ENCODE measurements around the gene ZNRF1.
"Not testable (repeated sequence)": the region's sequence is repeated elsewhere in the genome, so short reads cannot be mapped to it uniquely, and the experiment has no call there.

Gene ZNRF1

GRCh38 chr16:74998481-74999218 is at the start of gene ZNRF1:
Gene ZNRF1 (plus strand): TSS chr16:74999024. CDS start chr16:74999672, 648 bp downstream.
- peak; percentile 64 for DNase-seq

GRCh38 chr16:74949309-74949708 is 49.5 kb upstream of the ZNRF1 start:
- DNase-seq, result no peak

DNA sequence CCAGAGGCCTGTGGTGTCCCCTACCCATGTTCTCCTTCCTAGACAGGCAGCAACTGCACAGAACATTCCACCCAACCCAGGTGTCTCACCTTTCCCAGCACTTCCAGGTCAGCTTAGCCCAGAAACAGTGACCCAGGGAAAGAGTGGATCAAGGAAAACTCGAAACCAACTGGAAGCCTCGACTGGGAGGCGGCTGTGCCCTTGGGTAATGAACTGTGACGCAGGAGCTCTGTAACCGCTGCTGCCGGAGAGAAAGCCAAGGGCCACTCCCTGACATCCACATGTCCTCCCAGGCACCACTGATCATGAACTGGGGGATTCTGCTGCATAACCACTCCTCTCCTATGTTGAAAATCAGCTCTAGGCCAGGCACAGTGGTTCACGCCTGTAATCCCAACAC is 48.3 kb upstream of the ZNRF1 start:
- DNase-seq, result no peak

DNA sequence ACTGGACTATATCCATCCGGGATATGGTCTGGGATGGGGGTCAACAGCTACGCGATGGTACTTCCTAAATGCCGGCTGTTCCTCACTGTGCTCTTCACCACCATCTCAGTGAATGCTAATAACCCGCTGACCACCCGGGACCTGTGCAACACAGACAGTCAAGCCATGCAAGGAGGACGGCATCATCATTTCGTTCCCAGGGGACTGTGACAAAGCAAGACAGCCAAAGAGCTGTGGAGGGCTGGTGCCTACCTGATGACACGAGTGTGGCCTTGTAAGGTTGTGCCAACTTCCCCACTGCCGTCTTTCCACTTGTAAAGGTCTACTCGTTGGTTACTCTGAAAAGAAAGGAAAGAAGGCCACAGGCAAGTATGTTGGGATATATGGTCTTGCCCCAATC is 47.6 kb upstream of the ZNRF1 start:
- DNase-seq, result no peak

GRCh38 chr16:74951681-74952080 is 47.1 kb upstream of the ZNRF1 start:
- DNase-seq, result no peak

GRCh38 chr16:74954763-74955162 is 44.1 kb upstream of the ZNRF1 start:
- no peak for DNase-seq

DNA sequence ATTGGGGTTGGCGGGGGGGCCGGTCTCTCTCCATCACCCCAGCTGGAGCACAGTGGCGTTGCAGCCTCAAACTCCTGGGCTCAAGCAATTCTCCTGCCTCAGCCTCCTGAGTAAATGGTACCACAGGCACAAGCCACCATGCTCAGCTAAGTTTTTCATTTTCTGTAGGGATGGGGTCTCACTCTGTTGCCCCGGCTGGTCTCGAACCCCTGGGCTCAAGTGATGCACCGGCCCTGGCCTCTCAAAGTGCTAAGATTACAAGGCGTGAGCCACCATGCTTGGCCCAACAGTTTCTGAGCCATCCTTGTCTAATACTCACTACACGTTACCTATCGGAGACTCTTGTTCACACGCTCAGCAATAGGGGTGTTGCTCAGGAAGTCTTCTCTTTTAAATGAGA is 25.5 kb upstream of the ZNRF1 start:
- no peak for DNase-seq

GRCh38 chr16:74975591-74975990 is 23.2 kb upstream of the ZNRF1 start:
- no peak for DNase-seq

- DNase-seq, result peak; percentile 38
Measured at GRCh38 chr16:74982256-74982655, 16.6 kb upstream of the ZNRF1 start.

- DNase-seq, result no peak
Measured at GRCh38 chr16:74984194-74984528, 14.7 kb upstream of the ZNRF1 start.

GRCh38 chr16:74984529-74985296 is 14.1 kb upstream of the ZNRF1 start, which contains the start of gene WDR59:
Gene WDR59 (minus strand): TSS chr16:74985123. CDS start chr16:74985017, 106 bp downstream.
- peak; percentile 100 for DNase-seq

DNA sequence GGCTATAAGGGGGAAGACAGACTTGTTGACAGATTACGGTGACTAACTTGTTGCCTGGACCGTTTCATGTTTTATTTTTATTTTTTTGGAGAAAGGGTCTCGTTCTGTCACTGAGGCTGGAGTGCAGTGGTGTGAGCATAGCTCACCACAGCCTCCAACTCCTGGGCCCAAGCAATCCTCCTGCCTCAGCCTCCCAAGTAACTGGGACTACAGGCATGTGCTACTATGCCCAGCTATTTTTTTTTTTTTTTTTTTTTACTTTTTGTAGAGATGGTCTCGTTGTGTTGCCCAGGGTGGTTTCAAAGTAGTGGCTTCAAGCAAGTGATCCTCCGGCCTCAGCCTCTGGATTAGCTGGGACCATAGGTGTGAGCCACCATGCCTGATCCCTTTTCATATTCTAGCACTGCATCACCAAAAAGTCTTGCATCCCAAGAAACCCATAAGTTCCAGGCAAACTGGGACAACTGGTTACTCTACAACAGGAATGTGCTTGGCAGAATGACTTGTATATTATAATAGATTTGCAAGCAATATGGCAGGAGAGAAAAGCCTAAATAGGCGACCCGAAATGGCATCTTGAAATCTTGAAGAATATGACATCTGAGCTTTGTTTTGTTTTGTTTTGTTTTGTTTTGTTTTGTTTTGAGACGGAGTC is 11.7 kb upstream of the ZNRF1 start:
- no peak for DNase-seq

GRCh38 chr16:74989864-74990263 is 9.0 kb upstream of the ZNRF1 start:
- DNase-seq, result not testable (repeated sequence)

DNA sequence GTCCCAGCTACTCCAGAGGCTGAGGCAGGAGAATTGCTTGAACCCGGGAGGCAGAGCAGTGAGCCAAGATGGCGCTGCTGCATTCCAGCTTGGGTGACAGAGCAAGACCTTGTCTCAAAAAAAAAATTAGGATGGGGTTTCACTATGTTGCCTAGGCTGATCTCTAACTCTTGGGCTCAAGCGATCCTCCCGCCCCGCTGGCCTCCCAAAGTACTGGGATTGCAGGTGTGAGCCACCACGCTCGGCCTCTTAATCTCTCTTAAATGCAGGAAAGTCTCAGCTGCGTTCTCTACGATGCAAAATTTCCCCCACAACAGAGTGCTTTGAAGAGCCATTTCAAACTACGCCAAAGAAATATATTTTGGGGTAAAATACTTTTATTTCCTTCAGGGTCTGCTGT is 8.0 kb upstream of the ZNRF1 start:
- DNase-seq, result no peak

DNA sequence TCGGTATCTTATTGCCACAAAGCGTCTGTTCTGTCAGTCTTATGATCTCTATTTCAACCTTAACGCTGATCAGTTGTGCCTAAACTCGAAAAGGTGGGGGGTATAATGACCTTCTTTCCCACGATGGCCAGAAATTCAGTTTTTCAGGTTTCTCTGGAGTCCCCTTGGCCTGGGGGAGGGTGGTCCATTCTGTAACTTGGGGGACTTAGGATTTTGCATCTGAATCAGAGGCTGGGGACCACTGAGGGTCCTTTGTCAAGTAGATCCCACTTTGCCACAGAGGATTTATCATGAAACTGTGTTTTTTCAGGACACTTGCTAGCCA is 7.6 kb upstream of the ZNRF1 start:
- no peak for DNase-seq

DNA sequence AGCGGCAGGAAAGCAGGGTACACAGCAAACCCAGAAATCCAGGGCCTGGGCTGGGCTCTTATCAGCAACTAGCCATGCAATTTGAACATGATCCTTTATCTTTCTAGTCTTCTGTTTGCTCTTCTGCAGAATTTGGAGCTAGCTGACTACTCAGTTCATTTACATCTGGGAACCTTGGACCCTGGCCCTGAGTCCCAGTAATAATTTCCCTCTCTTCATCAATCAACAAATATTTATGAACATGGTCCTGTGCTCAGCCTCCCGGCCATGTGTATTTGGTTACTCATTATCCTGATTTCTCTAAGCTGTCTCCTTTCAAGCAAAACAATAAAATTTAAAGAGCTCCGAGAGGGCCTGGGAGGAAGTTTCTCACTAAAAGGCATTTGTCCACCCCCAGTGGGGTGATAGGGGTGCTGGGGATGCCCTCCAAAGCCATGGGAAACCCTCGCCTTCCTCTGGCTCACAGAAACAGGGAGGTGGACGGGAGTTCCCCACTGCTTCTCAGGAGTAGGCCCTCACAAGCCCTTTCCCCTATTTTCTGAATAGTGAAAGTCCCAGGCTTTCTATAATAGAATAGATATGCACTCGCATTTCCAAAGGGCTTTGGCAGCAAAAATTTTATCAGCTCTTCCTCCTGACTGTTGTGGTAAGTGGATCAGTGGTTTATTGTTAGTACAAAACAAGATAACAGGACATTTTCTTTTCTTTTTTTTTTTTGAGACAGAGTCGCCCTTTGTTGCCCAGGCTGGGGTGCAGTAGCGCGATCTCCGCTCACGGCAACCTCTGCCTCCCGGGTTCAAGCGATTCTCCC is 7.0 kb upstream of the ZNRF1 start:
- no peak for DNase-seq

DNA sequence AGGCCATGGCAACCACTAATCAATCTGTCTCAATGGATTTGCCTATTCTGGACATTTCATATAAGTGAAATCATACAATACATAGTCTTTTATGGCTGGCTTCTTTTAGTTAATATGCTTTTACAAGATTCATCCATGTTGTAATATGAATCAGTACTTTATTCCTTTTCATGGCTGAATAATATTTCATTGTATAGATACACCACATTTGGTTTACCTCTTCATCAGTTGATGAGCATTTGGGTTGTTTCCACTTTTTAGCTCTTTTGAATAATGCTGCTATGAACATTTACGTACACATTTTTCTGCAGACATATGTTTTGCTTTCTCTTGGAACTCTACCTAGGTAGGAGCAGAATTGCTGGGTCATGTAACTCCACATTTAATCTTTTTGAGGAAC is 2.8 kb upstream of the ZNRF1 start:
- DNase-seq, result no peak

DNA sequence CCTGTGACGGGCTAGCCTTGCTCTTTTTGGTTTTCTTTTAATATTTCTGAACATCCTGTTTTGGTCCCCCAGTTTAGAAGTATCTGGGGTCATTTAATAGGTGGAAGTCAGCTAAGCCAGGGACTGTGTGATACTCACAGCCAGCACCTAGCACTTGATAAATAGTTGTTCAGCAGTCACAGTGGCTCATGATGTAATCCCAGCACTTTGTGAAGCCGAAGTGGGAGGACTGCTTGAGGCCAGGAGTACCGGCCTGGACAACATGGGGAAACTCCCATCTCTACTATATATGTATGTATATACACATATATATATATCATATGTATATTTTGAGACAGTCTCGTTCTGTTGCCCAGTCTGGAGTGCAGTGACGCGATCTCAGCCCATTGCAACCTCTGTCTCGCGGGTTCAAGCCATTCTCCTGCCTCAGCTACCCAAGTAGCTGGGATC is 1.8 kb upstream of the ZNRF1 start:
- DNase-seq, result no peak

- DNase-seq, result no peak
Measured at GRCh38 chr16:74999219-74999608, 390 bp downstream of the ZNRF1 start.

DNA sequence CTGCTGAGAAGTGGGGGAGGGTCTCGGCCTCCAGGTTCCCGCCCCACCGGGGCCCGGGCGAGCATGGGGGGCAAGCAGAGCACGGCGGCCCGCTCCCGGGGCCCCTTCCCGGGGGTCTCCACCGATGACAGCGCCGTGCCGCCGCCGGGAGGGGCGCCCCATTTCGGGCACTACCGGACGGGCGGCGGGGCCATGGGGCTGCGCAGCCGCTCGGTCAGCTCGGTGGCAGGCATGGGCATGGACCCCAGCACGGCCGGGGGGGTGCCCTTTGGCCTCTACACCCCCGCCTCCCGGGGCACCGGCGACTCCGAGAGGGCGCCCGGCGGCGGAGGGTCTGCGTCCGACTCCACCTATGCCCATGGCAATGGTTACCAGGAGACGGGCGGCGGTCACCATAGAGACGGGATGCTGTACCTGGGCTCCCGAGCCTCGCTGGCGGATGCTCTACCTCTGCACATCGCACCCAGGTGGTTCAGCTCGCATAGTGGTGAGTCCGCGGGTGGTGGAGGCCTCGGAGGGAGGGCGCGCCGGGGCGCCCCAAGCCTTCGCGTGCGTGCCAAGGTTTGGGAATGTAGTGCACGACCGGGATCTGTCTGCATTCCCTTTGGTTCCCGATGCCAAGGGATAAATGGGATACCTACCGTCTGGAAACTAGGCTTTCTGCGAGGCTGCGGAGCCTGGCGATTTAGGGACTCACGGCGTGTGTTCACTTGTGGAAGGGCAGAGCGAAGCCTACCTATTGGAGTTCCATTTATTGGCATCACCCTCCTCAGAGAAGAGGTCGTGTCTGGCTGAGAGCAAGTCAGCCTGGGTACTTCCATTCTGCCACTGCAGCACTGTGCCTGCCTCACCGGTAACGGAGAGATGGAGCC is 1.0 kb downstream of the ZNRF1 start:
- no peak for DNase-seq

- no peak for DNase-seq
Measured at GRCh38 chr16:75000481-75001081, 1.8 kb downstream of the ZNRF1 start.

DNA sequence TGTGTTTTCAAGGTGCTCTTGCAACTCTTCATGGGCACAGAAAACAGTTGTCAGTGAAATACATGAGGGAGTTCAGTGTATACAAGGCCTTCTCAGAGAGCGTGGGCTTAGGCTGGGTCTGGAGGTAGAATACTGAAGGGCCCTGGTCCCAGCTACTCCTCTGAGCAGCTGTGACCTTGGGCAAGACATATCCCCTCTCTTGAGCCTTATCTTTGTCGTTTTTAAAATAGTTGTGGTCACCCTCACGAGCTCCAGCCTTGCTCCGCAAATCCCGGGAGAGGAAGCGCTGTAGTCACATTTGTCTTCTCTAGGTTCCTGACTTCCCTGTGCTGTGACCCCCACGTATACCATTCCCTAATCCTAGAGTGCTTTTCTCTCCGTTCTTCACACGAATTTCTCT is 3.6 kb downstream of the ZNRF1 start:
- no peak for DNase-seq
